Pancreas (tissue), 10 donors: ENCODE measurements around the gene CENPC. TPM values are rescaled to one million over a fixed set of nuclear protein-coding genes. Genes with fewer than 3 reads are reported as not detected.

ENCODE experiments used
- ATAC-seq, 4 donors: fragments of 200-7000 bp; cut with Tn5 transposase; one replicate each; pipeline versions ENCODE4 v1.8.0 to v1.9.1; 2020; ENCODE audit warnings: mild to moderate bottlenecking in 4 of 4, moderate library complexity in 4 of 4
- DNase-seq, 6 donors: peaks; one replicate each; pipeline ENCODE4 v3.0.0-alpha.2; 2020
- FAIRE-seq: peaks from 2 replicates; lab custom pipeline; 2012; peaks lifted over from hg19 to GRCh38; lab: Jason Lieb, UNC
- H3K27ac ChIP-seq, 4 donors: fragments of 200-600 bp; sonication (generic); 1 replicate in 3 of 4; 2 replicates in 1 of 4; pipeline versions ENCODE4 v1.5.0 to v1.8.0; 2020
- H3K27me3 ChIP-seq, 4 donors: fragments of 200-600 bp; one replicate each; pipeline ENCODE4 v1.8.0; 2021
- H3K36me3 ChIP-seq, 3 donors: fragments of 200-600 bp; sonication (generic) in 1 of 3; one replicate each; pipeline versions ENCODE4 v1.5.0 to v1.8.0; 2020 to 2021
- H3K4me1 ChIP-seq, 3 donors: fragments of 200-600 bp; one replicate each; pipeline ENCODE4 v1.8.0; 2021
- H3K4me3 ChIP-seq, 4 donors: fragments of 200-600 bp; sonication (generic) in 2 of 4; one replicate each; pipeline versions ENCODE4 v1.5.0 to v1.8.0; 2020 to 2021
- H3K9me3 ChIP-seq, 4 donors: fragments of 200-600 bp; one replicate each; pipeline ENCODE4 v1.8.0; 2021
- WGBS, 2 donors: extraction: QIAGEN DNeasy Blood & Tissue Kit; methylation state at CpG; one replicate each; pipeline ENCODE4 v1.1.7; 2013; 5-methylcytosine and 5-hydroxymethylcytosine counted together
- intact Hi-C, 3 donors: fragments of 100-400 bp; cut with DNase I; formaldehyde crosslinking; loops; one replicate each; pipeline versions ENCODE4 v1.11.1 to v1.14.2; 2022
- polyA plus RNA-seq, 2 donors: library from polyadenylated mRNA; stranded (reverse); fragments of 200-250 nt; gene quantifications; one replicate each; pipeline ENCODE4 v1.2.3, GENCODE V29; 2013
- total RNA-seq, 6 donors: library from RNA; stranded (reverse); fragmentation: NEBNext Ultra II Directional in 4 of 6; extraction: Animal tissue kit (Norgen Biotek cat#: 25700) in 4 of 6; gene quantifications; one replicate each; pipeline versions ENCODE4 v1.2.1 to v1.2.4, GENCODE V29; 2021 to 2023
- TF ChIP-seq, protein P1 (sequence below), 4 donors: fragments of 200-600 bp; sonication (generic) in 3 of 4; IDR thresholded peaks; one replicate each; pipeline versions ENCODE4 v1.5.0 to v1.8.0; 2021; ENCODE audit warnings: antibody characterized with exemption in 4 of 4
- donor health status: healthy with polysubstance abuse.
- donor health status: DM: no; HTN: no; CAD: no; lungs with moderate emphysema.
- donor health status: DM: no; HTN: no; CAD: no.
- donor health status: control.
- donor health status: control.
- donor health status: Bipolar disorder and iron deficiency.
- donor health status: DM: yes; HTN: yes; CAD: no.
- donor health status: DM: no; HTN: no; CAD: no.
- donor health status: DM: no; HTN: no; CAD: no.
- donor health status: DM: yes; HTN: yes; CAD: no.

CENPC gene
- total and polyA plus RNA-seq, 8 donors: 5.9 to 19.5 (median 13.5) TPM

DNA sequence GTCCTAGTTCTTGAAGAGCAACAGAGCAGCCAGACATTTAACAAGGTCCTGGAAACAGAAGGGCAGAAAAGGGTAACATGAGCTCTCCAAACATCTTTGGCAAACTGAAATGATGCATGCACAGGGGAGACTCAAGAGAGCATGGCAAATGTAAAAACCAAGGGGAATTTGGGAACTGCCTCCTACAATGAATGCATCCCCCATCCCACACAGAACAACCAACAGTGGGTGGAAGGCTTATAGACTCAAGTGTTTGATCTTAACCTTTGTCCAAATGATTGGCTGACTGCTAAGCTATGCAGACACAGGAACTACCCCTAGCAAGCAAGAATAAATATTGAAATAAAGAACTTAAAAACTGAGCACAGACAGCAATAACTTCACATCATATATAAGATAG lies 74.4 kb downstream of the CENPC start:
- intact Hi-C loops: no loop called here
- no peak overlapping the region for H3K27ac ChIP-seq
- no peaks in the 10 kb centered on the region for H3K4me1 ChIP-seq
- no peak for DNase-seq
- no peaks in the 10 kb centered on the region for H3K27me3 ChIP-seq
- no peak overlapping the region for H3K4me3 ChIP-seq
- TF ChIP-seq, protein P1, sequence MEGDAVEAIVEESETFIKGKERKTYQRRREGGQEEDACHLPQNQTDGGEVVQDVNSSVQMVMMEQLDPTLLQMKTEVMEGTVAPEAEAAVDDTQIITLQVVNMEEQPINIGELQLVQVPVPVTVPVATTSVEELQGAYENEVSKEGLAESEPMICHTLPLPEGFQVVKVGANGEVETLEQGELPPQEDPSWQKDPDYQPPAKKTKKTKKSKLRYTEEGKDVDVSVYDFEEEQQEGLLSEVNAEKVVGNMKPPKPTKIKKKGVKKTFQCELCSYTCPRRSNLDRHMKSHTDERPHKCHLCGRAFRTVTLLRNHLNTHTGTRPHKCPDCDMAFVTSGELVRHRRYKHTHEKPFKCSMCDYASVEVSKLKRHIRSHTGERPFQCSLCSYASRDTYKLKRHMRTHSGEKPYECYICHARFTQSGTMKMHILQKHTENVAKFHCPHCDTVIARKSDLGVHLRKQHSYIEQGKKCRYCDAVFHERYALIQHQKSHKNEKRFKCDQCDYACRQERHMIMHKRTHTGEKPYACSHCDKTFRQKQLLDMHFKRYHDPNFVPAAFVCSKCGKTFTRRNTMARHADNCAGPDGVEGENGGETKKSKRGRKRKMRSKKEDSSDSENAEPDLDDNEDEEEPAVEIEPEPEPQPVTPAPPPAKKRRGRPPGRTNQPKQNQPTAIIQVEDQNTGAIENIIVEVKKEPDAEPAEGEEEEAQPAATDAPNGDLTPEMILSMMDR (IDR thresholded peaks at IDR 0.05): no peak
- no peaks in the 10 kb centered on the region for H3K9me3 ChIP-seq
- FAIRE-seq: no peak
- H3K36me3 ChIP-seq: peaks cover 5 to 52% (median 12%) of the 10 kb centered on the region in 3 donors
- no peak for ATAC-seq

- intact Hi-C loops: no loop called here
- DNase-seq: no peak
- TF ChIP-seq, protein P1 (IDR thresholded peaks at IDR 0.05): no peak
- Histone ChIP-seq H3K9me3 (no peaks in the 10 kb centered on the region), H3K36me3 (peaks cover 0 to 33% (median 4%) of the 10 kb centered on the region in 3 donors), H3K4me1 (no peaks in the 10 kb centered on the region), H3K27me3 (no peaks in the 10 kb centered on the region), H3K4me3 (no peak overlapping the region), H3K27ac (no peak overlapping the region)
- no peak for FAIRE-seq
- ATAC-seq: no peak
Measured at GRCh38 chr4:67468830-67469229, 76.5 kb downstream of the CENPC start.

DNA sequence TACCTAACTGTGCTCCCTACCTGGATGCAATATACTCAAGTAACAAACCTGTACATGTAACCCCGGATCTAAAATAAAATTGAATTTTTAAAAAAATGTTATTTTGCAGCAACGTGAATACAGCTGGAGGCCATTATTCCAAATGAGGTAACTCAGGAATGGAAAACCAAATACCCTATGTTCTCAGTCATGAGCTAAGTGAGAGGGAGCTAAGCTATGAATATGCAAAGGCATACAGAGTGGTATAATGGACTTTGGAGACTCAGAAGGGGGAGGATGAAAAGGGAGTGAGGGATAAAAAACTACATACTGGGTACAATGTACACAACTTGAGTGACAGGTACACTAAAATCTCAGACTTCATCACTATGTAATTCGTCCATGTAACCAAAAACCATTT lies 78.6 kb downstream of the CENPC start:
- Histone ChIP-seq H3K36me3 (peaks cover 0 to 20% (median 0%) of the 10 kb centered on the region in 3 donors), H3K4me3 (no peak overlapping the region), H3K27me3 (no peaks in the 10 kb centered on the region), H3K9me3 (no peaks in the 10 kb centered on the region), H3K4me1 (no peaks in the 10 kb centered on the region), H3K27ac (no peak overlapping the region)
- FAIRE-seq: no peak
- TF ChIP-seq, protein P1 (IDR thresholded peaks at IDR 0.05): no peak
- WGBS, 2 donors: 94 to 98% methylated on average over 3 of the region's 3 CpGs
- ATAC-seq: no peak
- DNase-seq: no peak
- intact Hi-C loops: no loop called here

DNA sequence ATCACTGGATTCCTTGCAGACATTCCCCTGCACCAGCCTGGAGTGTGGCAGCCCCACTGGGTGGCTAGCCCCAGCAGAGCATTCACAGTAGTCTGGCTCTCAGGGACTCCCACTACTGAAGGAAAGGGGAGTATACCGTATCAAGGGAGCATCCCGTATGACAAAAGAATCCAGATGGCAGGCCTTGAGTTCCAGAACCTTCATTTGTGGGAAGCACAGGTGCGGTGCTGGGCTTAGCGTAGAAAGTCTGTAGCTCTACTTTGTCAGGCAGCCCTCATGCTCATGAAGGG lies 79.6 kb downstream of the CENPC start:
- no peaks in the 10 kb centered on the region for H3K4me1 ChIP-seq
- FAIRE-seq: no peak
- TF ChIP-seq, protein P1 (IDR thresholded peaks at IDR 0.05): no peak
- H3K27me3 ChIP-seq: no peaks in the 10 kb centered on the region
- DNase-seq: no peak
- 88 to 96% methylated on average over 4 of the region's 4 CpGs for WGBS, 2 donors
- H3K36me3 ChIP-seq: peaks cover 0 to 13% (median 0%) of the 10 kb centered on the region in 3 donors
- intact Hi-C loops: no loop called here
- H3K9me3 ChIP-seq: no peaks in the 10 kb centered on the region
- no peak overlapping the region for H3K4me3 ChIP-seq
- H3K27ac ChIP-seq: no peak overlapping the region
- no peak for ATAC-seq

GRCh38 chr4:67465032-67465762 lies 80.1 kb downstream of the CENPC start:
- DNase-seq: peak in 3 of 6 donors; percentile 10 to 30 (median 17)
- WGBS, 2 donors: 78 to 82% methylated on average over 7 of the region's 7 CpGs

More at GRCh38 chr4:67465032-67465762, 80.1 kb downstream of the CENPC start:
- Histone ChIP-seq H3K4me3 (no peak overlapping the region), H3K36me3 (peaks cover 0 to 8% (median 0%) of the 10 kb centered on the region in 3 donors), H3K27me3 (no peaks in the 10 kb centered on the region), H3K27ac (no peak overlapping the region), H3K4me1 (no peaks in the 10 kb centered on the region), H3K9me3 (no peaks in the 10 kb centered on the region)
- ATAC-seq (peak; percentile 35 to 74 (median 53)), FAIRE-seq (no peak)
- TF ChIP-seq, protein P1 (IDR thresholded peaks at IDR 0.05): no peak
- intact Hi-C loops: no loop called here
